ENCODE measurements around the gene WIPF3.

Gene WIPF3

GRCh38 chr7:29806208-29806994 is at the start of gene WIPF3:
Gene WIPF3, plus strand, starts transcription at chr7:29806508. Its CDS starts 28,217 bp downstream, at chr7:29834725.
- no peak for DNase-seq (ENCODE audit: low read depth in 2 of 2)

- no peak for DNase-seq (ENCODE audit: low read depth in 2 of 2)
Observed at GRCh38 chr7:29763266-29763665, 43.0 kb upstream of the WIPF3 start.

GRCh38 chr7:29764227-29764626 is 42.1 kb upstream of the WIPF3 start:
- DNase-seq (ENCODE audit: low read depth in 2 of 2) = no peak

- no peak for DNase-seq (ENCODE audit: low read depth in 2 of 2)
Observed at GRCh38 chr7:29765490-29765889, 40.8 kb upstream of the WIPF3 start.

GRCh38 chr7:29770371-29770770 is 35.9 kb upstream of the WIPF3 start:
- DNase-seq (ENCODE audit: low read depth in 2 of 2) = no peak

- no peak for DNase-seq (ENCODE audit: low read depth in 2 of 2)
Observed at GRCh38 chr7:29771081-29771816, 35.1 kb upstream of the WIPF3 start.

GRCh38 chr7:29779017-29779416 is 27.3 kb upstream of the WIPF3 start:
- DNase-seq (ENCODE audit: low read depth in 2 of 2) = no peak

- no peak for DNase-seq (ENCODE audit: low read depth in 2 of 2)
Observed at GRCh38 chr7:29780346-29780745, 26.0 kb upstream of the WIPF3 start.

- DNase-seq (ENCODE audit: low read depth in 2 of 2) = no peak
Observed at GRCh38 chr7:29783671-29784070, 22.6 kb upstream of the WIPF3 start.

GRCh38 chr7:29793507-29793906 is 12.8 kb upstream of the WIPF3 start:
- DNase-seq (ENCODE audit: low read depth in 2 of 2) = no peak

GRCh38 chr7:29794959-29795629 is 11.2 kb upstream of the WIPF3 start:
- no peak for DNase-seq (ENCODE audit: low read depth in 2 of 2)

- no peak for DNase-seq (ENCODE audit: low read depth in 2 of 2)
Observed at GRCh38 chr7:29795696-29796580, 10.4 kb upstream of the WIPF3 start.

GRCh38 chr7:29797112-29797944 is 9.0 kb upstream of the WIPF3 start:
- DNase-seq (ENCODE audit: low read depth in 2 of 2) = no peak

GRCh38 chr7:29798422-29798821 is 7.9 kb upstream of the WIPF3 start:
- no peak for DNase-seq (ENCODE audit: low read depth in 2 of 2)

GRCh38 chr7:29801929-29802328 is 4.4 kb upstream of the WIPF3 start:
- DNase-seq (ENCODE audit: low read depth in 2 of 2) = no peak

- no peak for DNase-seq (ENCODE audit: low read depth in 2 of 2)
Observed at GRCh38 chr7:29805031-29805430, 1.3 kb upstream of the WIPF3 start.

- no peak for DNase-seq (ENCODE audit: low read depth in 2 of 2)
Observed at GRCh38 chr7:29805886-29806207, 461 bp upstream of the WIPF3 start.

- no peak for DNase-seq (ENCODE audit: low read depth in 2 of 2)
Observed at GRCh38 chr7:29806995-29807841, 910 bp downstream of the WIPF3 start.

- DNase-seq (ENCODE audit: low read depth in 2 of 2) = no peak
Observed at GRCh38 chr7:29808075-29808801, 1.9 kb downstream of the WIPF3 start.

Measured in activated CD8-positive, alpha-beta memory T cell treated with anti-CD3 and anti-CD28 coated beads for 4 hours (primary cell).